T-helper 2 cell treated with Interferon-gamma antibody and Interleukin-4, amounts not matched to agents 5 μg/mL and 100 μg/mL, for 36 hours (primary cell): ENCODE measurements around the gene TRIM27.
A peak's percentile ranks its signal among the peaks of the same experiment; 100 is the strongest.
"Not testable (repeated sequence)": the region's sequence is repeated elsewhere in the genome, so short reads cannot be mapped to it uniquely, and the experiment has no call there.

Experiments used
- DNase-seq: peaks from one replicate; pipeline ENCODE4 v3.0.0; 2021; ENCODE audit warnings: low spot score
- H3K27ac Mint-ChIP-seq: one replicate; pipeline ENCODE4 v1.8.0; 2021; ENCODE audit warnings: mild to moderate bottlenecking, mixed read lengths
- H3K27me3 Mint-ChIP-seq: one replicate; pipeline ENCODE4 v1.8.0; 2021; ENCODE audit warnings: low read depth, mixed read lengths
- H3K36me3 Mint-ChIP-seq: one replicate; pipeline ENCODE4 v1.8.0; 2021; ENCODE audit warnings: low read depth, mixed read lengths
- H3K4me1 Mint-ChIP-seq: one replicate; pipeline ENCODE4 v1.8.0; 2021; ENCODE audit warnings: low read depth, mixed read lengths
- H3K4me3 Mint-ChIP-seq: one replicate; pipeline ENCODE4 v1.8.0; 2022; ENCODE audit warnings: mild to moderate bottlenecking, moderate library complexity, mixed read lengths
- H3K9me3 Mint-ChIP-seq: one replicate; pipeline ENCODE4 v1.8.0; 2021; ENCODE audit warnings: mixed read lengths

The TRIM27 gene

GRCh38 chr6:28923318-28924102 lies at the start of gene TRIM27:
TRIM27 (minus strand) TSS chr6:28923985; CDS start chr6:28923632, 353 bp downstream.
- H3K27ac Mint-ChIP-seq: peak within 1 kb of the TSS; percentile 91
- H3K4me3 Mint-ChIP-seq: peak within 1 kb of the TSS; percentile 95
- H3K27me3 Mint-ChIP-seq: no peaks in the 10 kb centered on the region
- peaks cover 38% of the 10 kb centered on the region for H3K36me3 Mint-ChIP-seq
- no peaks in the 10 kb centered on the region for H3K9me3 Mint-ChIP-seq
- peaks cover 21% of the 10 kb centered on the region for H3K4me1 Mint-ChIP-seq
- DNase-seq: peak; percentile 84

- DNase-seq, H3K36me3 Mint-ChIP-seq, H3K4me1 Mint-ChIP-seq, H3K27ac Mint-ChIP-seq, H3K4me3 Mint-ChIP-seq: not testable (repeated sequence)
- H3K27me3 Mint-ChIP-seq: peaks cover 22% of the 10 kb centered on the region
- H3K9me3 Mint-ChIP-seq: peaks cover 14% of the 10 kb centered on the region
Observed at GRCh38 chr6:28970056-28970455, 46.3 kb upstream of the TRIM27 start.

GRCh38 chr6:28969129-28969528 lies 45.3 kb upstream of the TRIM27 start:
- Mint-ChIP-seq H3K36me3 (no peaks in the 10 kb centered on the region), H3K27ac (no peak overlapping the region)

GRCh38 chr6:28968476-28968875 lies 44.7 kb upstream of the TRIM27 start:
- Mint-ChIP-seq H3K9me3 (peaks cover 14% of the 10 kb centered on the region), H3K4me3 (no peak overlapping the region), H3K27ac (no peak overlapping the region), H3K36me3 (no peaks in the 10 kb centered on the region), H3K27me3 (peaks cover 26% of the 10 kb centered on the region), H3K4me1 (no peaks in the 10 kb centered on the region)
- no peak for DNase-seq

More at GRCh38 chr6:28969129-28969528, 45.3 kb upstream of the TRIM27 start:
- no peak overlapping the region for H3K4me3 Mint-ChIP-seq
- peaks cover 14% of the 10 kb centered on the region for H3K9me3 Mint-ChIP-seq
- peaks cover 25% of the 10 kb centered on the region for H3K27me3 Mint-ChIP-seq
- H3K4me1 Mint-ChIP-seq: no peaks in the 10 kb centered on the region
- no peak for DNase-seq

- no peak overlapping the region for H3K4me3 Mint-ChIP-seq
- no peak overlapping the region for H3K27ac Mint-ChIP-seq
- H3K4me1 Mint-ChIP-seq: no peaks in the 10 kb centered on the region
- no peak for DNase-seq
- peaks cover 34% of the 10 kb centered on the region for H3K27me3 Mint-ChIP-seq
- peaks cover 14% of the 10 kb centered on the region for H3K9me3 Mint-ChIP-seq
- no peaks in the 10 kb centered on the region for H3K36me3 Mint-ChIP-seq
Observed at GRCh38 chr6:28965706-28966105, 41.9 kb upstream of the TRIM27 start.

GRCh38 chr6:28960846-28961500 lies 37.2 kb upstream of the TRIM27 start:
- no peak overlapping the region for H3K27ac Mint-ChIP-seq
- H3K9me3 Mint-ChIP-seq: peaks cover under 1% of the 10 kb centered on the region
- H3K27me3 Mint-ChIP-seq: peaks cover 28% of the 10 kb centered on the region
- H3K4me3 Mint-ChIP-seq: no peak overlapping the region
- no peak for DNase-seq
- H3K36me3 Mint-ChIP-seq: no peaks in the 10 kb centered on the region
- no peaks in the 10 kb centered on the region for H3K4me1 Mint-ChIP-seq

GRCh38 chr6:28958561-28959243 lies 34.9 kb upstream of the TRIM27 start:
- peaks cover 14% of the 10 kb centered on the region for H3K27me3 Mint-ChIP-seq
- DNase-seq, H3K4me3 Mint-ChIP-seq, H3K9me3 Mint-ChIP-seq, H3K27ac Mint-ChIP-seq, H3K36me3 Mint-ChIP-seq: not testable (repeated sequence)
- peaks cover 16% of the 10 kb centered on the region for H3K4me1 Mint-ChIP-seq

GRCh38 chr6:28957795-28958314 lies 34.1 kb upstream of the TRIM27 start:
- H3K9me3 Mint-ChIP-seq, DNase-seq, H3K36me3 Mint-ChIP-seq, H3K4me3 Mint-ChIP-seq, H3K27ac Mint-ChIP-seq: not testable (repeated sequence)
- H3K4me1 Mint-ChIP-seq: peaks cover 21% of the 10 kb centered on the region
- H3K27me3 Mint-ChIP-seq: peaks cover 21% of the 10 kb centered on the region

- H3K4me1 Mint-ChIP-seq: peaks cover 26% of the 10 kb centered on the region
- no peak for DNase-seq
- peaks cover 16% of the 10 kb centered on the region for H3K27me3 Mint-ChIP-seq
- H3K27ac Mint-ChIP-seq: no peak overlapping the region
- H3K9me3 Mint-ChIP-seq: no peaks in the 10 kb centered on the region
- no peaks in the 10 kb centered on the region for H3K36me3 Mint-ChIP-seq
- no peak overlapping the region for H3K4me3 Mint-ChIP-seq
Observed at GRCh38 chr6:28956331-28956730, 32.5 kb upstream of the TRIM27 start.

GRCh38 chr6:28953585-28954258 lies 29.9 kb upstream of the TRIM27 start:
- no peak for DNase-seq
- no peaks in the 10 kb centered on the region for H3K9me3 Mint-ChIP-seq
- H3K4me1 Mint-ChIP-seq: peaks cover 36% of the 10 kb centered on the region
- peaks cover 17% of the 10 kb centered on the region for H3K27me3 Mint-ChIP-seq
- no peaks in the 10 kb centered on the region for H3K36me3 Mint-ChIP-seq
- H3K4me3 Mint-ChIP-seq: peak overlapping the region; percentile 79
- H3K27ac Mint-ChIP-seq: peak overlapping the region; percentile 4

- H3K27ac Mint-ChIP-seq: no peak overlapping the region
Observed at GRCh38 chr6:28953039-28953584, 29.3 kb upstream of the TRIM27 start.

GRCh38 chr6:28949656-28950195 lies 25.9 kb upstream of the TRIM27 start:
- DNase-seq, H3K27ac Mint-ChIP-seq: not testable (repeated sequence)

More at GRCh38 chr6:28953039-28953584, 29.3 kb upstream of the TRIM27 start:
- Mint-ChIP-seq H3K4me1 (peaks cover 36% of the 10 kb centered on the region), H3K4me3 (peak overlapping the region; percentile 79), H3K9me3 (no peaks in the 10 kb centered on the region), H3K27me3 (peaks cover 17% of the 10 kb centered on the region), H3K36me3 (no peaks in the 10 kb centered on the region)
- peak; percentile 47 for DNase-seq

More at GRCh38 chr6:28949656-28950195, 25.9 kb upstream of the TRIM27 start:
- H3K27me3 Mint-ChIP-seq: peaks cover 11% of the 10 kb centered on the region
- H3K4me1 Mint-ChIP-seq: peaks cover 31% of the 10 kb centered on the region
- not testable (repeated sequence) for H3K36me3 Mint-ChIP-seq, H3K9me3 Mint-ChIP-seq, H3K4me3 Mint-ChIP-seq
